ENCODE results near the gene OSBPL1A.

Gene OSBPL1A

GRCh38 chr18:24114924-24115549, 282.6 kb downstream of the OSBPL1A start:
- no peak for DNase-seq

DNA sequence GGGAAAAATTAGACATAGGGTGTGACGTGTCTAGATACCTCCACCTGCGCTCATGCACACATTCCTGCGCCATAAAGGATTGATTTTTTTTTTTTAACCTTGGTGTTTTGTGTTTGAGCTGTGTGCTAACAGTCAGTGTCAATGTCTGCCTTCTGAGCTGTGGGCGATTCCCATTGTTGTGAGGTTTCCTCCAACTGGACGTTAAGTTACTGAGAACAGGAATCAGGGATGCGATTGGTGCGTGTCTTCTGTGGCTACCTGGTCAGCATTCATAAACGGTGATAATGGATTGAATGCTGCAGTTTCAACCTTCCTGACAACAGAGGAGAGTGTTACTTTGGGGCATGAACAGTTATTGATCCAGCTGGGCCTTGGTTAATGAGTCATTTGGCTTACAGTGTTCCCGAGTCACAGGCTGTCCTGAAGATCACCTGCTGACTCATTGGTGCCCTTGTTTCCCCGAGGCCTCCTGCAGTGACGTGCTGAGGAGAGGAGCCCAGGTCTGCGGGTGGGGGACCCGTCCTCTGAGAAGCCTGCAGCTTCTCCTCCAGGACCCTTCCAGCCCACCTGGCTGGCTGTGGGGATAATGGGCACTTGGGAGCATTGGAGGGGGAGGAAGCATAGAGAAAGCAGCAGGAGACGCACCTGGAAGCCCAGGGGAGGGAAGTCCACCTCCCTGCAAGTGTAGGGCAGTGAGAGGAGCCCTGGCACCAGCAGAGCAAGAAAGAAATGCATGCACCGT, 284.6 kb downstream of the OSBPL1A start:
- no peak for DNase-seq

DNA sequence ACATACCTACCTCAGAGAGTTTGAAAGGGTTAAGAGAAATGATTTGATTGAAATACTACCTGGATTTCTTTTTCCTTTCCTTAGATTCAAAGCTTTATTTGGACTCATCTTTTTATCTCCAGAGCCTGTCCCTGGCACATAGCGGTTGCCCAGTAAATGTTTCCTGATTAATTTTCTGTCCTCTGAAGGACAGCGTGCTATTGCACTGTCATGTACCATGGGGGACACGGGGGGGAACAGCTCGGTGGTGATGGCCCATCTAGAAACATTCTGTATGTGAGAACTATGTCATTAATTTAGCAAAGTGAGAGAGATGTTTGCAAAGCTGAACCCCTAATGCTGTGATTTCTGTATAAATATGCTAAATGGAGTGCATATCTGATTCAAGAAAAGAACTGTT, 285.2 kb downstream of the OSBPL1A start:
- DNase-seq, result no peak

Data from NCI-H748 treated with DMSO at 0.1 percent for 48 hours (cell line).